ENCODE results near the gene TMPRSS11F.

TMPRSS11F gene

GRCh38 chr4:68109868-68110267, 19.8 kb downstream of the TMPRSS11F start:
- no peak for DNase-seq (ENCODE audit: low spot score)
- in situ Hi-C loops (cut with MboI; ENCODE audit: low pct_unique_long_range_greater_than_20kb, low sequenced_read_pairs, unreplicated experiment), result no loop called here
- TF ChIP-seq, protein P1, sequence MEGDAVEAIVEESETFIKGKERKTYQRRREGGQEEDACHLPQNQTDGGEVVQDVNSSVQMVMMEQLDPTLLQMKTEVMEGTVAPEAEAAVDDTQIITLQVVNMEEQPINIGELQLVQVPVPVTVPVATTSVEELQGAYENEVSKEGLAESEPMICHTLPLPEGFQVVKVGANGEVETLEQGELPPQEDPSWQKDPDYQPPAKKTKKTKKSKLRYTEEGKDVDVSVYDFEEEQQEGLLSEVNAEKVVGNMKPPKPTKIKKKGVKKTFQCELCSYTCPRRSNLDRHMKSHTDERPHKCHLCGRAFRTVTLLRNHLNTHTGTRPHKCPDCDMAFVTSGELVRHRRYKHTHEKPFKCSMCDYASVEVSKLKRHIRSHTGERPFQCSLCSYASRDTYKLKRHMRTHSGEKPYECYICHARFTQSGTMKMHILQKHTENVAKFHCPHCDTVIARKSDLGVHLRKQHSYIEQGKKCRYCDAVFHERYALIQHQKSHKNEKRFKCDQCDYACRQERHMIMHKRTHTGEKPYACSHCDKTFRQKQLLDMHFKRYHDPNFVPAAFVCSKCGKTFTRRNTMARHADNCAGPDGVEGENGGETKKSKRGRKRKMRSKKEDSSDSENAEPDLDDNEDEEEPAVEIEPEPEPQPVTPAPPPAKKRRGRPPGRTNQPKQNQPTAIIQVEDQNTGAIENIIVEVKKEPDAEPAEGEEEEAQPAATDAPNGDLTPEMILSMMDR (IDR thresholded peaks at IDR 0.05; ENCODE audit: extremely low read depth, insufficient read depth, missing control alignments), result no peak

- no peak for DNase-seq (ENCODE audit: low spot score)
- TF ChIP-seq, protein P1 (IDR thresholded peaks at IDR 0.05; ENCODE audit: extremely low read depth, insufficient read depth, missing control alignments), result no peak
- in situ Hi-C loops (cut with MboI; ENCODE audit: low pct_unique_long_range_greater_than_20kb, low sequenced_read_pairs, unreplicated experiment), result no loop called here
Measured at GRCh38 chr4:68082758-68083157, 46.9 kb downstream of the TMPRSS11F start.

- in situ Hi-C loops (cut with MboI; ENCODE audit: low pct_unique_long_range_greater_than_20kb, low sequenced_read_pairs, unreplicated experiment), result no loop called here
- DNase-seq (ENCODE audit: low spot score), result no peak
- TF ChIP-seq, protein P1 (IDR thresholded peaks at IDR 0.05; ENCODE audit: extremely low read depth, insufficient read depth, missing control alignments), result no peak
Measured at GRCh38 chr4:68079928-68080327, 49.7 kb downstream of the TMPRSS11F start.

DNA sequence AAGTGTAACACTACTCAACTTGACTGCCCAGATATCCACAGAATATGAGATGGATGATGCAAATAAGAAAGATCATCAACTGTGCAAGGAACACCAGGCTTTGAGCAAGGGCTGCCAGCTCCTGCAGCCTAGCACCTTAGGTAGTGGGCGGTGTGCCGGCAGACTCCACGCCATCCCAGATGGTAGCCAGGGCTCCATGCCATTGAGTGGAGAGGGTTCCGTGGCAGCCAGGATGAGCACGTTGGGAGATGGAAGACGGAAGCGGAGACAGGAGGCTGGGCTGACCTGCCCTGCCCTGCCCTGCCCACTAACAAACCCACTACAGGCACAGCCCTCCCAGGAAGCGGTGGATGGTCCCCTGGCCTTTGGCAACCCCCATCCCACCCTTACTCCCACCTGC, 51.9 kb downstream of the TMPRSS11F start:
- no peak for DNase-seq (ENCODE audit: low spot score)
- in situ Hi-C loops (cut with MboI; ENCODE audit: low pct_unique_long_range_greater_than_20kb, low sequenced_read_pairs, unreplicated experiment), result no loop called here
- TF ChIP-seq, protein P1 (IDR thresholded peaks at IDR 0.05; ENCODE audit: extremely low read depth, insufficient read depth, missing control alignments), result no peak

- no peak for DNase-seq (ENCODE audit: low spot score)
- TF ChIP-seq, protein P1 (IDR thresholded peaks at IDR 0.05; ENCODE audit: extremely low read depth, insufficient read depth, missing control alignments), result no peak
- in situ Hi-C loops (cut with MboI; ENCODE audit: low pct_unique_long_range_greater_than_20kb, low sequenced_read_pairs, unreplicated experiment), result no loop called here
Measured at GRCh38 chr4:68077301-68077700, 52.4 kb downstream of the TMPRSS11F start.

DNA sequence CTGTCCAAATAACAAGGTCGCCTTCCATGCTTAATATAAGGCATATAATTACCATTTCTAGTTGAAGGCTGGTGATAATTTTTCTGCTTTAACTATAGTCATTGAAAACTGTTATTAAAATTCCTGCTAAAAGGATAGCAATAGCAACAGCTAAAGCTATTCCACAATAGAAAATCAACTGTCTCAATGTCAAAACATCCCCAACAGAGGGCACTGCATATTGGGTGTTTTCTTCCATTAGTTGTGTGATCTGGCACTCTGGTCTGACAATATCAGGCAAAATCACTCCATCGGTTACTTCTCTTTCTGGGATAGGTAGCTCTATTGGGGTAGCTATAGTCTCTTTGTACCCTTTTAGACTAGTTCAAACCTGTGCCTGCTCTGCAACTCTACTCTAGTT, 53.5 kb downstream of the TMPRSS11F start:
- no peak for DNase-seq (ENCODE audit: low spot score)
- in situ Hi-C loops (cut with MboI; ENCODE audit: low pct_unique_long_range_greater_than_20kb, low sequenced_read_pairs, unreplicated experiment), result no loop called here
- TF ChIP-seq, protein P1 (IDR thresholded peaks at IDR 0.05; ENCODE audit: extremely low read depth, insufficient read depth, missing control alignments), result no peak

GRCh38 chr4:68074397-68074796, 55.3 kb downstream of the TMPRSS11F start:
- TF ChIP-seq, protein P1 (IDR thresholded peaks at IDR 0.05; ENCODE audit: extremely low read depth, insufficient read depth, missing control alignments), result no peak
- in situ Hi-C loops (cut with MboI; ENCODE audit: low pct_unique_long_range_greater_than_20kb, low sequenced_read_pairs, unreplicated experiment), result no loop called here
- DNase-seq (ENCODE audit: low spot score), result no peak

Data from GM13977 (cell line).